K562 (cell line): ENCODE measurements around the gene EFS. TPM values are rescaled to one million over a fixed set of nuclear protein-coding genes. Genes with fewer than 3 reads are reported as not detected.

Experiments
- ATAC-seq: fragments of 200-7000 bp; cut with Tn5 transposase; 3 replicates; pipeline ENCODE4 v1.9.1; 2020; ENCODE audit warnings: moderate library complexity
- BruUV-seq: library from RNA; stranded (reverse); fragments of 400-500 nt; replicated peaks from 2 replicates; lab custom pipeline; 2021; lab: Mats Ljungman, UMichigan
- CTCF ChIA-PET: fragments of 300-600 bp; formaldehyde crosslinking; extraction: SDS; loops from one replicate; lab custom pipeline; 2021; ENCODE audit warnings: low intra/inter-chr PET ratio; lab: Yijun Ruan, JAX
- POLR2A ChIA-PET: fragments of 300-600, 350-650 bp; sonication (Branson Sonifier 250); formaldehyde crosslinking; extraction: SDS; loops from one replicate; lab custom pipeline; 2021; ENCODE audit warnings: antibody characterized with exemption, inconsistent platforms; lab: Yijun Ruan, JAX
- DNase-seq, 4 experiments: peaks; one replicate each; pipeline versions ENCODE4 v3.0.0 to v3.0.0-alpha.2; 2011 to 2018; ENCODE audit warnings: low spot score in 3 of 4, mixed read lengths in 3 of 4; ENCODE audit errors: extremely low read depth in 1 of 4
- FAIRE-seq: peaks from 2 replicates; lab custom pipeline; 2011; peaks lifted over from hg19 to GRCh38; lab: Jason Lieb, UNC
- H2AFZ ChIP-seq: 2 replicates; pipeline ENCODE4 v1.6.0; 2011; ENCODE audit warnings: low read depth, low read length, control low read depth, inconsistent platforms
- H3K27ac ChIP-seq: fragments of 200-600 bp; 3 replicates; pipeline ENCODE4 v1.8.0; 2011; ENCODE audit warnings: low read depth, mild to moderate bottlenecking, control low read depth, inconsistent platforms, low read length, moderate library complexity, mixed read lengths; ENCODE audit errors: extremely low read depth
- H3K27me3 ChIP-seq, 2 experiments: fragments of 300-600 bp in 1 of 2; 2 replicates in 1 of 2; 3 replicates in 1 of 2; pipeline versions ENCODE4 v1.6.0 to v1.8.0; 2011; ENCODE audit warnings: inconsistent platforms in 2 of 2, low read length in 2 of 2, mild to moderate bottlenecking in 1 of 2, mixed read lengths in 1 of 2, moderate library complexity in 1 of 2; ENCODE audit not compliant: control insufficient read depth in 2 of 2, insufficient read depth in 2 of 2
- H3K36me3 ChIP-seq: fragments of 300-600 bp; 3 replicates; pipeline ENCODE4 v1.8.0; 2011; ENCODE audit warnings: mild to moderate bottlenecking, low read length, inconsistent platforms; ENCODE audit not compliant: control insufficient read depth, insufficient read depth
- H3K4me1 ChIP-seq, 2 experiments: fragments of 200-600 bp in 1 of 2; replicated peaks in 1 of 2; 2 replicates in 1 of 2; 3 replicates in 1 of 2; pipeline versions ENCODE4 v1.5.1 to v1.8.0; 2011; ENCODE audit warnings: inconsistent platforms in 2 of 2, low read length in 2 of 2, mild to moderate bottlenecking in 1 of 2, mixed read lengths in 1 of 2, moderate library complexity in 1 of 2; ENCODE audit not compliant: control insufficient read depth in 2 of 2, insufficient read depth in 2 of 2
- H3K4me2 ChIP-seq: 2 replicates; pipeline ENCODE4 v1.6.1; 2011; ENCODE audit warnings: low read length, control low read depth, inconsistent platforms, mixed read lengths; ENCODE audit not compliant: insufficient read depth
- H3K4me3 ChIP-seq: fragments of 200-600 bp; sonication (generic), shearing (Covaris generic); 2 replicates; pipeline ENCODE4 v1.5.1; 2016; ENCODE audit warnings: control low read depth, inconsistent platforms
- H3K79me2 ChIP-seq: fragments of 200-600 bp; 3 replicates; pipeline ENCODE4 v1.8.0; 2011; ENCODE audit warnings: low read length, inconsistent platforms; ENCODE audit not compliant: control insufficient read depth, insufficient read depth
- H3K9ac ChIP-seq, 2 experiments: 2 replicates each; pipeline versions ENCODE4 v1.6.0 to v1.6.1; 2011; ENCODE audit warnings: low read depth in 2 of 2, low read length in 2 of 2, control low read depth in 1 of 2, inconsistent platforms in 1 of 2, mild to moderate bottlenecking in 1 of 2, mixed read lengths in 1 of 2; ENCODE audit not compliant: insufficient read depth in 1 of 2
- H3K9me1 ChIP-seq: one replicate; pipeline ENCODE4 v1.6.0; 2011; ENCODE audit warnings: inconsistent platforms, mild to moderate bottlenecking, low read length, moderate library complexity; ENCODE audit not compliant: control insufficient read depth, insufficient read depth
- H3K9me3 ChIP-seq: replicated peaks from 2 replicates; pipeline ENCODE4 v1.5.1; 2011; ENCODE audit warnings: low read depth, low read length, inconsistent platforms; ENCODE audit not compliant: control insufficient read depth, insufficient read depth
- H4K20me1 ChIP-seq: replicated peaks from 2 replicates; pipeline ENCODE4 v1.6.1; 2011; ENCODE audit warnings: low read length, inconsistent platforms, mixed read lengths; ENCODE audit not compliant: control insufficient read depth, insufficient read depth
- YY1 ChIP-seq, 3 experiments: IDR thresholded peaks; 2 replicates each; pipeline ENCODE4 v1.6.1; 2011; ENCODE audit warnings: low read length in 2 of 3, mild to moderate bottlenecking in 2 of 3, moderate library complexity in 2 of 3, borderline replicate concordance in 1 of 3, control low read depth in 1 of 3, low read depth in 1 of 3; ENCODE audit not compliant: insufficient read depth in 3 of 3, insufficient replicate concordance in 2 of 3, control insufficient read depth in 1 of 3, insufficient read length in 1 of 3; ENCODE audit errors: extremely low read depth in 1 of 3
- WGBS: fragments of 100-300 bp; shearing (Covaris generic); methylation state at CpG from one replicate; pipeline ENCODE4 v1.1.6; 2016; ENCODE audit warnings: low coverage, mixed read lengths; ENCODE audit not compliant: insufficient coverage; ENCODE audit errors: missing lambda C conversion rate; 5-methylcytosine and 5-hydroxymethylcytosine counted together
- in situ Hi-C: fragments of 300-500 bp; cut with MboI; formaldehyde crosslinking; loops from 4 replicates; pipeline ENCODE4 v1.15.0; 2018; ENCODE audit warnings: inconsistent platforms, mixed read lengths
- intact Hi-C: fragments of 100-400 bp; cut with micrococcal nuclease; formaldehyde crosslinking; loops from 2 replicates; pipeline ENCODE4 v1.14.2; 2022
- polyA plus RNA-seq, 8 experiments: library from polyadenylated mRNA; depleted of rRNA in 4 of 8; stranded (reverse) in 5 of 8; unstranded in 3 of 8; fragments of >200 nt; fragmentation: Nextera tagmentation in 2 of 8; fragmentation: Illumina TruSeq in 1 of 8; extraction: Ambion mirVana in 2 of 8; extraction: Trizol in 1 of 8; gene quantifications; 2 replicates each; pipeline versions ENCODE4 v1.2.1 to v1.2.3, GENCODE V29; 2011 to 2014; ENCODE audit warnings: inconsistent platforms in 1 of 8, missing spikeins in 1 of 8
- total RNA-seq, 7 experiments: library from RNA; depleted of rRNA in 6 of 7; stranded (reverse); fragments of >200 nt in 6 of 7; fragmentation: Illumina TruSeq in 2 of 7; extraction: Trizol in 2 of 7; gene quantifications; 2 replicates each; pipeline versions ENCODE4 v1.2.1 to v1.2.3, GENCODE V29; 2011 to 2021; ENCODE audit warnings: low replicate concordance in 1 of 7
- TF ChIP-seq, protein P1 (sequence below): sonication (generic); formaldehyde crosslinking; IDR thresholded peaks from 2 replicates; pipeline ENCODE4 v1.9.0; 2022; ENCODE audit warnings: mild to moderate bottlenecking, missing genetic modification reagents
- TF ChIP-seq, protein P2 (sequence below), 3 experiments: IDR thresholded peaks in 2 of 3; conservative IDR thresholded peaks in 1 of 3; 2 replicates each; pipeline ENCODE4 v1.5.1; 2011 to 2012; ENCODE audit warnings: low read length in 3 of 3, mild to moderate bottlenecking in 3 of 3, control low read depth in 2 of 3, improper control_type of control experiment in 1 of 3, inconsistent platforms in 1 of 3, low read depth in 1 of 3, mixed read lengths in 1 of 3, moderate library complexity in 1 of 3; ENCODE audit not compliant: insufficient read depth in 2 of 3

Gene EFS
- total and polyA plus RNA-seq, 9 of the 15 experiments (the other 6 are each of a cell fraction or from before 2014, with no cell fraction given), result 0.01 to 0.03 TPM; not detected in 7

DNA sequence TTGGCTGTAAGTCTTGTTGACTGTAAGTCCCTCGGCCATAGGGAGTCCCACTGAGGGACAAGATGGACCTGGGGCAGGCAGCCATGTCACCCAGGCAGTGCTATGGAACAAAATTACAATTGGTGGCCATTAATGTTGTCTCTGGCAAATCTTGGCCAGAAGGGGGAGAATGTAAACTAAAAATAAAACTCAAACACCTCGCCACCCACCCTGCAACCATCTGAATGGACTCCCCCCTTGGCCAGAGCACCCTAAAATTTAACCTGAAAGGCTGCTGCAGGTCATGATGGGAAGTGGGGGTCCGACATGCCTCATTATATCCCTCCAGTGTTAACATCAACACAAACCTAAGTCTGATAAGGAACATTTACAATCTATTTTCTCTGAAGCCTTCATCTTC is 20.5 kb downstream of the EFS start:
- Histone ChIP-seq H3K79me2 (no peaks in the 10 kb centered on the region), H4K20me1 (no peaks in the 10 kb centered on the region), H3K4me3 (no peak overlapping the region), H3K27me3 (no peaks in the 10 kb centered on the region), H3K36me3 (no peaks in the 10 kb centered on the region), H3K4me1 (peaks cover 11 to 16% of the 10 kb centered on the region in 2 experiments; a peak in 4 of 5 replicates), H3K9me3 (no peaks in the 10 kb centered on the region), H3K27ac (no peak overlapping the region), H2AFZ (peak overlapping the region; percentile 78), H3K9me1 (no peaks in the 10 kb centered on the region), H3K9ac (no peak overlapping the region), H3K4me2 (no peak overlapping the region)
- BruUV-seq, result no TSS peak
- no peak for ATAC-seq
- in situ Hi-C loops (no loop called here), intact Hi-C loops (no loop called here)
- no peak for DNase-seq
- POLR2A ChIA-PET, result interaction anchor here (0.7 kb wide), 1 partner anchor 65 kb away, joined by 3 read pairs; no protein-coding TSS in a partner anchor
- CTCF ChIA-PET, result no interaction called here
- no peak for FAIRE-seq
- TF ChIP-seq, protein P1, sequence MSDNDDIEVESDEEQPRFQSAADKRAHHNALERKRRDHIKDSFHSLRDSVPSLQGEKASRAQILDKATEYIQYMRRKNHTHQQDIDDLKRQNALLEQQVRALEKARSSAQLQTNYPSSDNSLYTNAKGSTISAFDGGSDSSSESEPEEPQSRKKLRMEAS (CRISPR knock-in tag), result no peak
- TF ChIP-seq YY1 (IDR thresholded peaks at IDR 0.05; ENCODE audit: borderline replicate concordance in 1 of 3, control insufficient read depth in 1 of 3, extremely low read depth in 1 of 3, insufficient read depth in 3 of 3, insufficient read length in 1 of 3, insufficient replicate concordance in 2 of 3, low read depth in 1 of 3, low read length in 2 of 3), result peak in 1 of 3 experiments; percentile 55
- TF ChIP-seq, protein P2, sequence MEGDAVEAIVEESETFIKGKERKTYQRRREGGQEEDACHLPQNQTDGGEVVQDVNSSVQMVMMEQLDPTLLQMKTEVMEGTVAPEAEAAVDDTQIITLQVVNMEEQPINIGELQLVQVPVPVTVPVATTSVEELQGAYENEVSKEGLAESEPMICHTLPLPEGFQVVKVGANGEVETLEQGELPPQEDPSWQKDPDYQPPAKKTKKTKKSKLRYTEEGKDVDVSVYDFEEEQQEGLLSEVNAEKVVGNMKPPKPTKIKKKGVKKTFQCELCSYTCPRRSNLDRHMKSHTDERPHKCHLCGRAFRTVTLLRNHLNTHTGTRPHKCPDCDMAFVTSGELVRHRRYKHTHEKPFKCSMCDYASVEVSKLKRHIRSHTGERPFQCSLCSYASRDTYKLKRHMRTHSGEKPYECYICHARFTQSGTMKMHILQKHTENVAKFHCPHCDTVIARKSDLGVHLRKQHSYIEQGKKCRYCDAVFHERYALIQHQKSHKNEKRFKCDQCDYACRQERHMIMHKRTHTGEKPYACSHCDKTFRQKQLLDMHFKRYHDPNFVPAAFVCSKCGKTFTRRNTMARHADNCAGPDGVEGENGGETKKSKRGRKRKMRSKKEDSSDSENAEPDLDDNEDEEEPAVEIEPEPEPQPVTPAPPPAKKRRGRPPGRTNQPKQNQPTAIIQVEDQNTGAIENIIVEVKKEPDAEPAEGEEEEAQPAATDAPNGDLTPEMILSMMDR (IDR thresholded peaks at IDR 0.05 in 2 of 3, conservative IDR thresholded peaks at IDR 0.05 in 1 of 3; ENCODE audit: insufficient read depth in 2 of 3, low read depth in 1 of 3, low read length in 3 of 3), result 0 out of 6 replicates have a peak, but pooled peaks of 1 of the 3 experiments have one; percentile 19
- WGBS, result 41% methylated on average over 2 of the region's 3 CpGs
